Measurements from ENCODE around the gene FANCB. TPM values are rescaled to one million over a fixed set of nuclear protein-coding genes. Genes with fewer than 3 reads are reported as not detected.

FANCB gene
- total and polyA plus RNA-seq, 2 of the 13 experiments (the other 11 are each of a cell fraction or from before 2014, with no cell fraction given) = 1.0 to 5.8 TPM

DNA sequence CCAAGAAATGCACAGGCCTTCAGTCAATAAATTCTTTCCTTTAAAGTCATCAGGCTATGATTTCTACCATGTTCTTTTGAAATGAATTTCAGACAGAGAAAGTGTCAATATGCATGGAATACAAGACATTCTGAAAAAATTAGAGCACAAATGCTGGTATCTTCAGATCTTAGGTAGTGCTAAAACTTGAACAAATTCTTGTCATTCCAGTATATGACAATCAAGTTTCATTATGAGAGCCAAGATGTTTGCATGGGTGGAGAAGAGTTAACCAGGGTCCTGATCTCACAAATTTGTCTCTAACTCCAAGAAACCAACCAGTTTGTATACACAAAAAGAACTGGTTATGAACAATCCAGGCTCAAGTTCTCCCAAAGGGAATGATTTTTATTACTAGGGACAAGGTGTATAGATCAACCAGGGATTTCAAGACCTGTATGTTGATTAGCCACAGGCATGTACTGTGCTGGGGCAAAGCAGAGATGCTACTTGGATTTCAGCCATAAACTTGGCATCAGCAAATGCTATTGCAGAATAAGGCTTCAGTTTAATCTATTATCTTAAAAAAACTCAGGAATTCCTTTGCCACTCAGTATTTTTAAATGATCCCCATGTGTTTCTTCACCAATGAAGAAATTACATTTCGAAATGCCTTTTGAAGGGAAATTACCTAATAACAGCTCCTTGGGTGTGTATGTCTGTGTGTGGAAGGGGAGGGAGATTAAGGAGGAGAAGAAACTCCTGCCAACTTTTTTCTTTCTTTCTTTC lies 69.7 kb downstream of the FANCB start:
- Histone ChIP-seq H4K20me1 (ENCODE audit: insufficient read depth, low read length) (no peaks in the 10 kb centered on the region), H3K4me2 (ENCODE audit: low read depth, low read length) (no peak overlapping the region), H3K4me3 (replicated peaks in 1 of 3; ENCODE audit: insufficient read depth in 1 of 3, low read depth in 2 of 3, low read length in 3 of 3) (no peak overlapping the region), H3K4me1 (ENCODE audit: insufficient read depth, low read length) (no peaks in the 10 kb centered on the region), H3K36me3 (replicated peaks in 1 of 2; ENCODE audit: control insufficient read depth in 1 of 2, insufficient read depth in 2 of 2, low read length in 2 of 2) (no peaks in the 10 kb centered on the region), H2AFZ (ENCODE audit: low read length) (no peak overlapping the region), H3K27ac (ENCODE audit: extremely low read length, insufficient read depth, low read length) (no peak overlapping the region), H3K79me2 (ENCODE audit: insufficient read depth, low read length) (no peaks in the 10 kb centered on the region), H3K27me3 (ENCODE audit: control insufficient read depth in 1 of 2, insufficient read depth in 2 of 2, low read length in 2 of 2) (no peaks in the 10 kb centered on the region), H3K9me3 (ENCODE audit: low read length) (no peaks in the 10 kb centered on the region), H3K9ac (ENCODE audit: insufficient read depth, low read depth, low read length) (no peak overlapping the region)
- WGBS (ENCODE audit: low lambda C conversion rate) = 67% methylated on average over 1 of the region's 1 CpG
- intact Hi-C loops (cut with micrococcal nuclease; ENCODE audit: unreplicated experiment) (no loop called here), in situ Hi-C loops (cut with HindIII; ENCODE audit: extremely low pct_ligation_motif_present, low pct_unique_long_range_greater_than_20kb) (no loop called here)
- POLR2A ChIA-PET = no interaction called here
- CTCF ChIA-PET (ENCODE audit: low intra/inter-chr PET ratio, low total read pairs) = no interaction called here
- FAIRE-seq = no peak
- TF ChIP-seq NR2F2 (IDR thresholded peaks at IDR 0.05; ENCODE audit: borderline replicate concordance, low read depth) (no peak), MTF2 (CRISPR knock-in tag; IDR thresholded peaks at IDR 0.05; ENCODE audit: borderline replicate concordance) (no peak), KLF15 (CRISPR knock-in tag; IDR thresholded peaks at IDR 0.05; ENCODE audit: borderline replicate concordance) (no peak), HNF4G (IDR thresholded peaks at IDR 0.05; ENCODE audit: borderline replicate concordance, low read depth, low read length) (no peak), HNF4G (CRISPR knock-in tag; IDR thresholded peaks at IDR 0.05; ENCODE audit: borderline replicate concordance, low read depth) (no peak), PAF1 (CRISPR knock-in tag; IDR thresholded peaks at IDR 0.05) (no peak), LCORL (IDR thresholded peaks at IDR 0.05) (no peak), LCORL (CRISPR knock-in tag; IDR thresholded peaks at IDR 0.05) (no peak), U2AF1 (optimal IDR thresholded peaks at IDR 0.05; ENCODE audit: low read depth, low read length) (no peak), ZNF225 (CRISPR knock-in tag; IDR thresholded peaks at IDR 0.05) (no peak)
- TF ChIP-seq, protein P1, sequence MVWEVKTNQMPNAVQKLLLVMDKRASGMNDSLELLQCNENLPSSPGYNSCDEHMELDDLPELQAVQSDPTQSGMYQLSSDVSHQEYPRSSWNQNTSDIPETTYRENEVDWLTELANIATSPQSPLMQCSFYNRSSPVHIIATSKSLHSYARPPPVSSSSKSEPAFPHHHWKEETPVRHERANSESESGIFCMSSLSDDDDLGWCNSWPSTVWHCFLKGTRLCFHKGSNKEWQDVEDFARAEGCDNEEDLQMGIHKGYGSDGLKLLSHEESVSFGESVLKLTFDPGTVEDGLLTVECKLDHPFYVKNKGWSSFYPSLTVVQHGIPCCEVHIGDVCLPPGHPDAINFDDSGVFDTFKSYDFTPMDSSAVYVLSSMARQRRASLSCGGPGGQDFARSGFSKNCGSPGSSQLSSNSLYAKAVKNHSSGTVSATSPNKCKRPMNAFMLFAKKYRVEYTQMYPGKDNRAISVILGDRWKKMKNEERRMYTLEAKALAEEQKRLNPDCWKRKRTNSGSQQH (CRISPR knock-in tag; IDR thresholded peaks at IDR 0.05; ENCODE audit: low read depth) = no peak
- TF ChIP-seq, protein P2, sequence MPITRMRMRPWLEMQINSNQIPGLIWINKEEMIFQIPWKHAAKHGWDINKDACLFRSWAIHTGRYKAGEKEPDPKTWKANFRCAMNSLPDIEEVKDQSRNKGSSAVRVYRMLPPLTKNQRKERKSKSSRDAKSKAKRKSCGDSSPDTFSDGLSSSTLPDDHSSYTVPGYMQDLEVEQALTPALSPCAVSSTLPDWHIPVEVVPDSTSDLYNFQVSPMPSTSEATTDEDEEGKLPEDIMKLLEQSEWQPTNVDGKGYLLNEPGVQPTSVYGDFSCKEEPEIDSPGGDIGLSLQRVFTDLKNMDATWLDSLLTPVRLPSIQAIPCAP (CRISPR knock-in tag; IDR thresholded peaks at IDR 0.05; ENCODE audit: low read depth) = no peak
- ATAC-seq = no peak
- no peak for DNase-seq (ENCODE audit: low spot score)
- no TSS peak for BruUV-seq (replicated peaks)
